H1 (cell line): ENCODE measurements around the gene TMEM72. TPM values are rescaled to one million over a fixed set of nuclear protein-coding genes. Genes with fewer than 3 reads are reported as not detected.

Experiments used
- EZH2 ChIP-seq: fragments of 200-600 bp; sonication (generic); IDR thresholded peaks from 2 replicates; pipeline ENCODE4 v1.7.1; 2012; ENCODE audit warnings: low read depth, mild to moderate bottlenecking, moderate library complexity, low read length, inconsistent platforms; ENCODE audit not compliant: severe bottlenecking
- GABPA ChIP-seq: IDR thresholded peaks from 2 replicates; pipeline ENCODE4 v1.6.1; 2011; ENCODE audit warnings: mild to moderate bottlenecking, low read length, moderate library complexity, borderline replicate concordance; ENCODE audit not compliant: insufficient read depth
- MAFK ChIP-seq: IDR thresholded peaks from 2 replicates; pipeline ENCODE4 v1.6.1; 2012; ENCODE audit warnings: low read depth, mild to moderate bottlenecking, improper control_type of control experiment, low read length
- NRF1 ChIP-seq: IDR thresholded peaks from 2 replicates; pipeline ENCODE4 v1.6.1; 2011; ENCODE audit warnings: mild to moderate bottlenecking, low read depth, low read length, improper control_type of control experiment
- POLR2AphosphoS5 ChIP-seq: IDR thresholded peaks from 2 replicates; pipeline ENCODE4 v1.6.1; 2011; ENCODE audit warnings: low read depth, low read length
- RAD21 ChIP-seq, 2 experiments: IDR thresholded peaks in 1 of 2; conservative IDR thresholded peaks in 1 of 2; 2 replicates each; pipeline ENCODE4 v1.6.1; 2011; ENCODE audit warnings: low read depth in 2 of 2, low read length in 2 of 2, improper control_type of control experiment in 1 of 2, inconsistent platforms in 1 of 2, mild to moderate bottlenecking in 1 of 2, moderate library complexity in 1 of 2
- SIX5 ChIP-seq: IDR thresholded peaks from 2 replicates; pipeline ENCODE4 v1.6.1; 2011; ENCODE audit warnings: mild to moderate bottlenecking, low read depth, low read length
- polyA plus RNA-seq, 7 experiments: library from polyadenylated mRNA; depleted of rRNA in 3 of 7; stranded (reverse) in 5 of 7; unstranded in 2 of 7; fragments of >200 nt in 5 of 7; fragments of 200-250 nt in 2 of 7; gene quantifications; 1 replicate in 5 of 7; 2 replicates in 1 of 7; 4 replicates in 1 of 7; pipeline versions ENCODE4 v1.2.1 to v1.2.3, GENCODE V29; 2011 to 2013; ENCODE audit warnings: missing spikeins in 2 of 7, mixed read lengths in 2 of 7
- total RNA-seq: library from RNA; stranded (reverse); fragmentation: NEBNext Ultra II Directional; extraction: Animal tissue kit (Norgen Biotek cat#: 25700); gene quantifications from 2 replicates; pipeline ENCODE4 v1.2.1, GENCODE V29; 2021
- TF ChIP-seq, protein P1 (sequence below), 3 experiments: IDR thresholded peaks; 1 replicate in 2 of 3; 2 replicates in 1 of 3; pipeline versions ENCODE4 v1.5.1 to v1.6.1; 2011; ENCODE audit warnings: low read length in 3 of 3, mild to moderate bottlenecking in 3 of 3, inconsistent platforms in 2 of 3, low read depth in 1 of 3, moderate library complexity in 1 of 3; ENCODE audit not compliant: insufficient read depth in 1 of 3; ENCODE audit errors: control extremely low read depth in 1 of 3

Gene TMEM72
- total and polyA plus RNA-seq, 2 of the 8 experiments (the other 6 are each of a cell fraction or from before 2014, with no cell fraction given), result not detected

DNA sequence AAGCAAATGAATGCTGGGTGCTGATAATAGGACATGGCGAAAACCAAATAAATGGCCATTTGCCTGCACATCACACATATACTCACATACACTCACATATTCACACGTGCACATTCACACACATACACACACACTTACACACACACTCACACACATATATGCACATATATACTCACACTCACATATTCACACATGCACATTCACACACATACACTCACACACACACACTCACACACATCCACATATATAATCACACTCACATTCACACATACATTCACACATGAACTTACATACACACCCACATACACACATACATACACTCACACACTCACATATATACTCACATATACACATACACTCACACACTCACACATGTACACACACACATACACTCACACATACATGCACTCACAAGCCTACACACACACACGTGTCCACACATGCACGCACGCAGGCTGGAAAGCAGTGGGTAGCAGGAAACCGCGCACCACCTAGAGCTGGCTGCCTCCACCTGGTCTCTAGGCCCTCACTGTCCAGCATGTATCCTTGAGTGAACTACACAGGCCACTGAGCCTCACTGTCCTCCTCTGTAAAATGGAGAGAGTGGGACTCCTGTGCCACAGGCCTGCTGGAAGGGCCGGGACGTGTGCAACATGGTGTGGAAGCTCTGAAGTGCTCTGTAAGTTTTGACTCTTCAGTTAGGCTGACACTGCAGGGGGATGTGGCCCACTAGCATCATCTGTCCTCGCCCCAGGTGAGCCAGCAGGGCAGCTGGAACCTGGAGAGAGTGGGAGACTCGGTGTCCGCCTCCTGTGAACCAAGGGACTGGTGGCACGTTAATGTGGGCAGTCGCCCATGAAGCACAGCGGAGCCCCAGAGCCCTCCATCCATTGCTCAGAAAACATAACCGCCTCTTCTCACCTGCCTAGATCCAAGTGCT is 14.9 kb downstream of the TMEM72 start (continued):
- TF ChIP-seq GABPA, result no peak
- no peak for TF ChIP-seq POLR2AphosphoS5
- TF ChIP-seq SIX5, result no peak
- TF ChIP-seq EZH2, result no peak
- TF ChIP-seq, protein P1, sequence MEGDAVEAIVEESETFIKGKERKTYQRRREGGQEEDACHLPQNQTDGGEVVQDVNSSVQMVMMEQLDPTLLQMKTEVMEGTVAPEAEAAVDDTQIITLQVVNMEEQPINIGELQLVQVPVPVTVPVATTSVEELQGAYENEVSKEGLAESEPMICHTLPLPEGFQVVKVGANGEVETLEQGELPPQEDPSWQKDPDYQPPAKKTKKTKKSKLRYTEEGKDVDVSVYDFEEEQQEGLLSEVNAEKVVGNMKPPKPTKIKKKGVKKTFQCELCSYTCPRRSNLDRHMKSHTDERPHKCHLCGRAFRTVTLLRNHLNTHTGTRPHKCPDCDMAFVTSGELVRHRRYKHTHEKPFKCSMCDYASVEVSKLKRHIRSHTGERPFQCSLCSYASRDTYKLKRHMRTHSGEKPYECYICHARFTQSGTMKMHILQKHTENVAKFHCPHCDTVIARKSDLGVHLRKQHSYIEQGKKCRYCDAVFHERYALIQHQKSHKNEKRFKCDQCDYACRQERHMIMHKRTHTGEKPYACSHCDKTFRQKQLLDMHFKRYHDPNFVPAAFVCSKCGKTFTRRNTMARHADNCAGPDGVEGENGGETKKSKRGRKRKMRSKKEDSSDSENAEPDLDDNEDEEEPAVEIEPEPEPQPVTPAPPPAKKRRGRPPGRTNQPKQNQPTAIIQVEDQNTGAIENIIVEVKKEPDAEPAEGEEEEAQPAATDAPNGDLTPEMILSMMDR (IDR thresholded peaks at IDR 0.05; ENCODE audit: control extremely low read depth in 1 of 3, insufficient read depth in 1 of 3, low read depth in 1 of 3, low read length in 3 of 3), result no peak
- TF ChIP-seq RAD21 (IDR thresholded peaks at IDR 0.05 in 1 of 2, conservative IDR thresholded peaks at IDR 0.05 in 1 of 2; ENCODE audit: low read depth in 2 of 2, low read length in 2 of 2), result no peak
- TF ChIP-seq NRF1, result no peak
- TF ChIP-seq MAFK, result no peak
- TF ChIP-seq, all 59 proteins: peak for 0
